Stimulated activated CD4-positive, alpha-beta T cell treated with anti-CD3 and anti-CD28 coated beads, Interleukin-12 subunit alpha, Interleukin-12 subunit beta, amount 100 ng/mL, for 48 hours (primary cell): ENCODE data around the gene NSD2.
"Not testable (repeated sequence)": the region's sequence is repeated elsewhere in the genome, so short reads cannot be mapped to it uniquely, and the experiment has no call there.

ENCODE experiments used
- DNase-seq, 3 donors: peaks; one replicate each; pipeline ENCODE4 v3.0.0-alpha.2; 2020; ENCODE audit warnings: low read depth in 2 of 3, low spot score in 1 of 3

The NSD2 gene

DNA sequence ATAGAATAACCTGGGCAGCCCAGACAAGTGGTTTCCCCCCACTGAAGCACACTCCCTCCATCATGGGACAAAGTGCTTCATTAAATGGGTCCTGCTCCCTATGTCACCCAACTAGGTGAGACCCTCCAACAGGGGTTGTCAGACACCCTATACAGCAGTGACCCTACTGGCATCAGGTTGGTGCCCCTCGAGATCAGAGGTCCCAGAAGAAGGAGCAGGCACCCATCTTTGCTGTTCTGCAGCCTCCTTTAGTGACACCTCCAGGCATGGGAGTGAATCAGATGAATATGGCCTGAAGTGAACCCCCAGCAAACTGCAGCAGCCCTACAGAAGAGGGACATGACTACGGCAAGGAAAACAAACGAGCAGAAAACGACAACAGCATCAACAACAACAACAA lies 126.5 kb downstream of the NSD2 start:
- DNase-seq, result no peak

DNA sequence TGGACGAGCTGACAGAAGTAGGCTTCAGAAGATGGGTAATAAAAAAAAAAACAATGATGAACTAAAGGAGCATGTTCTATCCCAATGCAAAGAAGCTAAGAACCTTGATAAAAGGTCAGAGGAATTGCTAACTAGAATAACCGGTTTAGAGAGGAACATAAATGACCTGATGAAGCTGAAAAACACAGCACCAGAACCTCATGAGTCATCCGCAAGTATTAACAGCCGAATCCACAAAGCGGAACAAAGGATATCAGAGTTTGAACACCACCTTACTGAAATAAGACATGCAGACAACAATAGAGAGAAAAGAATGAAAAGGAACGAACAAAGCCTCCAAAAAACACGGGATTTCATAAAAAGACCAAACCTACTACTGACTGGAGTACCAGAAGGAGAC lies 127.1 kb downstream of the NSD2 start:
- no peak for DNase-seq

DNA sequence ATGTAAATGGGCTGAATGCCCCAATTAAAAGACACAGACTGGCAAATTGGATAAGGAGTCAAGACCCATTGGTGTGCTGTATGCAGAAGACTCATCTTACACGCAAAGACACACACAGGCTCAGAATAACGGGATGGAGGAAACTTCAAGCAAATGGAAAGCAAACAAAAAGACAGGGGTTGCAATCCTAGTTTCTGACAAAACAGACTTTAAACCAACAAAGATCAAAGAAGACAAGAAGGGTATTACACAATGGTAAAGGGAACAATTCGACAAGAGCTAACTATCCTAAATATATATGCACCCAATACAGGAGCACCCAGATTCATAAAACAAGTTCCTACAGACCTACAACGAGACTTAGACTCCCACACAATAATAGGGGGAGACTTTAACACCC lies 128.1 kb downstream of the NSD2 start:
- DNase-seq, result not testable (repeated sequence)

DNA sequence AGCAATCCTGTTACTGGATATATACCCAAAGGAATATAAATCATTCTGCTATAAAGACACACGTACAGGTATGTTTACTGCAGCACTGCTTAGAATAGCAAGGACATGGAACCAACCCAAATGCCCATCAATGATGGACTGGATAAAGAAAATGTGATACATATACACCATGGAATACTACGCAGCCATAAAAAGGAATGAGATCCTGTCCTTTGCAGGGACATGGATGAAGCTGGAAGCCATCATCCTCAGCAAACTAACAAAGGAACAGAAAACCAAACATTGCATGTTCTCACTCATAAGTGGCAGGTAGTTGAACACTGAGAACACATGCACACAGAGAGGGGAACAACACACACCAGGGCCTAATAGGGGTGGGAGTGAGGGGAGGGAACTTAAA lies 132.2 kb downstream of the NSD2 start:
- DNase-seq, result not testable (repeated sequence)

DNA sequence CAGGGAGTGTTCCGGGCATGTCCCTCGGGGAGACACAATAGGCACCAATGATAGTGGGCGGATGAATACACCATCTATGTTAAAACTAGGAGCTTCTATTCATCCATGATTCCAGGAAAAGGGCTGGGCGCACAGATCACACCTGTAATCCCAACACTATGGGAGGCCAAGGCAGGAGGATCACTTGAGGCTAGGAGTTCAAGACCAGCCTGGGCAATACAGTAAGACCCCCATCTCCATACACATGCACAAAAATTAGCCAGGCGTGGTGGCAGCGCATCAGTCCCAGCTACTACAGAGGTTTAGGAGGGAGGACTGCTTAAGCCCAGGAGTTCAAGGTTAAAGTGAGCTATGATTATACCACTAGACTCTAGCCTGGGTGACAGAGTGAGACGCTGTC lies 135.2 kb downstream of the NSD2 start:
- DNase-seq, result no peak

DNA sequence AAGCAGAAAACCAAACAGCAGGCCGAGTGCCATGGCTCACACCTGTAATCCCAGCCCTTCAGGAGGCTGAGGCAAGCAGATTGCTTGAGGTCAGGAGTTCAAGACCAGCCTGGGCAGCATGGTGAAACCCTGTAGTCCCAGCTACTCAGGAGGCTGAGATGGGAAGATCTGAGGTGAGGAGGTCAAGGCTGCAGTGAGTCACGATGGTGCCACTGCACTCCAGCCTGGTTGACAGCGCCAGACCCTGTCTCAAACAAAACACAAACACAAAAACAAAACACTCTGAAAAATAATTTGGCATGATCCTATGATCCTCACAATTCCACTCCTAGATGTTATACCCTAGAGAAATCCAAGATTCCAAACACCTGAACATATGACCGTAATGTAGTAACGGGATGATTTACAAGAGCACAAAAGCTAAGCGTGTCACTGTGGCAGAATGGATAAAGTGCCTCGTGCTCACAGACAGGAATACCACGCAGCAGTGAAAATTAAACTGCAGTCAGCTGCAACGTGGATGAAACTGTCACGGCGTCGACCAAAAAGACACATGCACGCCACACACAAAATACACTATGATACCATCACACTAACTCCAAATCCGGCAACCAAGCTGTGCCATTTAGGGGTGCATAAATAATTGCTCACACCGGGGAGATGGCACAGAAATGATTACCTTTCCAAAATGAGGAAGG lies 135.9 kb downstream of the NSD2 start:
- DNase-seq, result no peak

DNA sequence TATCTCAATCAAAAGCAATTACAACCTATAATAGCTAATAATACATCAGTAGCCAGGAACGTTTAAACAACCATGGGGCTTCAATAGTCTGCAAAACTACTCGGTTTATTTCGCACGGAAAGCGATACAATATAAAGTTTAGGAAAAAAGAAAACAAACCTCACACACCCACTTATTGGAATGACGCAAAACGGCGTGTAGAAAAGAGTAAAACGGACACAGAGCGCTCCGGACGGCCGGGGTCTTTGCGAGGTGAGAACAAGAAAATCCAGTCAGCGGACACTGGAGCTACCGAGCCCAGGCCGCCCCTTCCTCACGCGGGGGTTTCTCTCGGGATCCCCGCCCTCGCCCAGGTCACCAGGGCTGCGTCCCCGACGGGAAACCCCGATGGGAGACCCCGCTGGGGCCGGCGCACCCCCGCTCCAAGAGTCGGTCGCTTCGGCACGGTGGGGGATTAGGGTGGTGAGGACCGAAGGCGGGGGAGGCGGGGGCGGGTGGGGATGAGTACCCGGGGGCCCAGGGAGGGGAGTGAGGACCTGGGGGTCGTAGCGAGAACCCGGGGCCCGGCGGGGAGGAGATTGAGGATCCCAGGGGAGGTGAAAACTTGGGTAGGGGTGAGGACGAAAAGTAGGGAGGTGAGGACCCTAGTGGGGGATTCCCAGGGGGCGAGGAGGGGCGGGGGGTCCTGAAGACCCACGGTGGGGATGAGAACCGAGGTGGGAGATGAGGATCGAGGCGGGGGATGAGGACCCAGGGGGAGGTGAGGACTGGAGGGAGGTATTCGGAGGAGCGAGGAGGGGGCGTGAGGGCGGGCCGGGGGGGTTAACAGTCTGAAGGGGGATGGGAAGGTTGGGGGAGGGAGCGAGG lies 136.8 kb downstream of the NSD2 start:
- DNase-seq, result no peak

DNA sequence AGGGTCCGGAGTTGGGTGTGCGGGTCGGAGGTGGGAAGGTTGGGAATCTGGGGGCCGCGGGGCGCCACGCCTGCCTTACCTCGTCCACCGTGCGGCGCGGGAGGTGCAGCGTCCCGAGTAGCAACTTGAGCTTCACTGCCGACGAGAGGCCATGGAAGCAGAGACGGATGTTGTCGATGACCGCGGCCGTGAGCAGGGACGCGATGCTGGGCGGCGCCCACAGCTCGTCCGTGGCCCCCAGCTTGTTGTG lies 137.4 kb downstream of the NSD2 start:
- DNase-seq, result no peak

DNA sequence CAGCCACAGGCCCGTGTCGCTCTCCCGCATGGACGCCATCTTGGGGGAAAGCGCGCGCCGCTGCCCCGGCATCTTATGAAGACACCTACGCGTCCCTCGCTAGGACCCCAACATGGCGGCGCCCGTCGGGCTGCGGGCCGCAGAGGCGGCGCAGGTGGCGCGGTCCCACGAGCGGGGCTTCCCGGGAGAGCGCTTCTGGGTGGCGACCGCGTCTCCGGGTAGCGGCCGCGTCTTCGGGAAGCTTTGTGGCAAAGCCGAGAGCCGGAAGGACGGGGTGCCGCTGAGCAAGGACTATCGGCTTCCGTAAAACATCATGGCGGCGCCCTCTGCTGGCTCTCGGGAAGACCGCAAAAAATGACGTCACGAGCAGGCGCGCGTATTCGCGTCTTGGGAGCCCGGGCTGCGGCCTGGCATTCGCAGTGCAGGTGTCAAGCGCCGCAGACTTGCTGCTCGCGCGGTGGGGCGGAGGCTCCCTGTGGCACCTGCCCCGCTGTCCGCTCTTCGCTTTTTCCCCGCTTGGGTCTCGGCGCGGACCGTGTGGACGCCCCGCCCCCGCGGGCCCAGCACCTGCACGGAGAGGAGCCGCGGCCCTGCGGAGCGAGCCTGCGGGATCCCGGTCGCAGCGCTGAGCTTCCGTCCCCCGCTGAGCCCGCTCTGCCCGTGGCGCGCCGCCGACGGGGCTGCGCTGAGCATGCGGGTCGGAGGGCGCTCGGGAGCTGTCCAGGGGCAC lies 137.9 kb downstream of the NSD2 start, which contains the start of gene NELFA:
Gene NELFA (minus strand): TSS at position 54 of the 730 bp plus-strand sequence. CDS start 15 bp downstream, at position 39.
- DNase-seq, result peak; percentile 90 to 92 (median 90)

DNA sequence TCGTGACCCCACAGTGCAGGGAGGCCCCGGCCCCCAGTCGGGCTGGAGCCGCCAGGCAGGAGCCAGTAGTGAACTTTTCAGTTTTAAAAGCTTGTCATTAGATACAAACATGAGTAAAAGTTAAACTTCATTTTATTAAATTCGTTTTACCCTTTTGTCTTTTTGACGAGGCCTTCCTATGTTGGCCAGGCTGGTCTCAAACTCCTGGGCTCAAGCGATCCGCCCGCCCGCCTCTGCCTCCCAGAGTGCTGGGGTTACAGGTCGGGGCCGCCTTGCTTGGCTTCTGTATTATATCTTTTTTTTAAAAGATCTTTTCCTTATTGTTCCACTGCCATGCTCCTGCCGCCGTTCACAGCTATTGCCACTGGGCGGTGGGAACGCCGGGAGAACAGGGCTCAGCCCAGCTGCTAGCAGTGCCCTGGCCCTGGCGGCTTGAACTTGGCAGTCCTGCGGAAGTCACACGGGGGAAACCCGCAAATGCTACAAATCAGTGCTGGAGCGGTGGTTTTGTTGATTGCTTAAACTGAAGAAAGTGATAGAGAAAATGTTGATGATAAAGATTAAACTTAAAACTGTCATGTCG lies 138.5 kb downstream of the NSD2 start:
- DNase-seq, result peak; percentile 15 to 40 (median 37)

DNA sequence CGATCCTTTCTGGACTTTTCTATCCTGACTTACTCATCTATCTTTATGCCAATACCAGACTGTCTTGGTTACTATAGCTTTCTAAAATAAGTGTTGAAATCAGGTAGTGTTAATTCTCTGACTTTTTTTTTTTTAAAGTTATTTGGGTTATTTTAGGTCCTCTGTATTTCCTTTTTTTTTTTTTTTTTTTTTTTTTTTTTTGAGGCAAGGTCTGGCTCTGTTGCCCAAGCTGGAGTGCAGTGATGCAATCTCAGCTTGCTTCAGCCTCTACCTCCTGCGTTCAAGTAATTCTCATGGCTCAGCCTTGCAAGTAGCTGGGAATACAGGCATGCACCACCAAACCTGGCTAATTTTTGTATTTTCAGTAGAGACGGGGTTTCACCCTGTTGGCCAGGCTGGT lies 140.4 kb downstream of the NSD2 start:
- DNase-seq, result no peak

DNA sequence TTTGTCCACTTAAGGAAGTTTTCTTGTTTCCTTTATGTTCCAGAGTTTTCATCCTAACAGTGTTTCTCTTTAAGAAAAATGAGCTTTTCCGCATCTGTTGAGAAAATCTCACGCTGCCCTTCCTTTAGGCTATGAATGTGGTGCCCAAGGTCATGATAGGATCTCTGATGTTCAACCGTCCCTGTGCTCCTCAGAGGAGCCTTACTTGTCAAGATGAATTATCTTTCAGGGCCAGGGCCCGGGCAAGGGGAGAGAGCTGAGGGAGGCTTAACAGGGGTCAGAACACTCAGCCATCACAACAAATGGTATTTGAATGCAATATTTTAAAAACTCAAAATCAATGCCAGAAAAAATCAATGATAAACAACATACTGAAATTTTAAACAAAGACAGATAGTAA lies 143.8 kb downstream of the NSD2 start:
- DNase-seq, result no peak

DNA sequence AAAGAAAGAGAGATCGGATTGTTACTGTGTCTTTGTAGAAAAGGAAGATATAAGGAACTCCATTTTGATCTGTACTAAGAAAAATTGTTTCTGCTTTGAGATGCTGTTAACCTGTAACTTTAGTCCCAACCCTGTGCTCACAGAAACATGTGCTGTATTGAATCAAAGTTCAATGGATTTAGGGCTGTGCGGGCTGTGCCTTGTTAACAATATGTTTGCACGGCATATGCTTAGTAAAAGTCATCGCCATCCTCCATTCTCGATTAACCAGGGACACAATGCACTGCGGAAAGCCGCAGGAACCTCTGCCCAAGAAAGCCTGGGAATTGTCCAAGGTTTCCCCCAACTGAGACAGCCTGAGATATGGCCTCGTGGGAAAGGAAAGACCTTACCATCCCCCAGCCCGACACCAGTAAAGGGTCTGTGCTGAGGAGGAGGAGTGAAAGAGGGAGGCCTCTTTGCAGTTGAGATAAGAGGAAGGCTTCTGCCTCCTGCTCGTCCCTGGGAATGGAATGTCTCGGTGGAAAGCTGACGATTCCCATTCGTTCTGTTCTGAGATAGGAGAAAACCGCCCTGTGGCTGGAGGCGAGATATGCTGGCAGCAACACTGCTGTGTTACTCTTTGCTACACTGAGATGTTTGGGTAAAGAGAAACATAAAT lies 150.3 kb downstream of the NSD2 start:
- not testable (repeated sequence) for DNase-seq

DNA sequence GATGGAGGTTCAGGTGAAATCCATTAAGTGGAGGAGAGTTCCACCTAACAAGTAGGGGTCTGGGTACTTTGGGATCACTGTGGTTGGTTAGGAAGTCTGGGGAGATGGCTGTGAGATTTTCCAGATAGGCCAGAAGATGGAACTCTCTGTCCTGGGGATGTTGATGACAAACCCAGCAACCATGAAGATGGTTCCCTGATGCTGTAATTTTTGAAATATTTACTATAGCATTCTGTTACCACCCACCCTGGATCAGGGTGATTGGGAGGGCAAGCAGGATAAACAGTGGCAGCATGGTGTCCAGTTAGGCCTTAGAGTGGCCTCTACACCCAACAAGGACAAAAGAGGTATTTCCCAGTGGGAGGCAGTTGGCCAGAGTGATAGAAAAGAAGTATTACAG lies 153.5 kb downstream of the NSD2 start:
- no peak for DNase-seq

DNA sequence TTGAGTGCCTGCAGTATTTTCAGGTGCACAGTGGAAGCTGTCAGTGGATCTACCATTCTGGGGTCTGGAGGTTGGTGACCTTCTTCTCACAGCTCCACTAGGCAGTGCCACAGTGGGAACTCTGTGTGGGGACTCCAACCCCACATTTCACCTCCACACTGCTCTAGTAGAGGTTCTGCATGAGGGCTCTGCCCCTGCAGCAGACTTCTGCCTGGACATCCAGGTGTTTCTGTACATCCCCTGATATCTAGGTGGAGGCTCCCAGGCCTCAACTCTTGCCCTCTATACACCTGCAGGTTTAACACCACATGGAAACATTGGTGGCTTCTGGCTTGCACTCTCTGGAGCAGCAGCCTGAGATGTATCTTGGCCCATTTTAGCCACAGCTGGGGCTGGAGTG lies 154.6 kb downstream of the NSD2 start:
- no peak for DNase-seq

DNA sequence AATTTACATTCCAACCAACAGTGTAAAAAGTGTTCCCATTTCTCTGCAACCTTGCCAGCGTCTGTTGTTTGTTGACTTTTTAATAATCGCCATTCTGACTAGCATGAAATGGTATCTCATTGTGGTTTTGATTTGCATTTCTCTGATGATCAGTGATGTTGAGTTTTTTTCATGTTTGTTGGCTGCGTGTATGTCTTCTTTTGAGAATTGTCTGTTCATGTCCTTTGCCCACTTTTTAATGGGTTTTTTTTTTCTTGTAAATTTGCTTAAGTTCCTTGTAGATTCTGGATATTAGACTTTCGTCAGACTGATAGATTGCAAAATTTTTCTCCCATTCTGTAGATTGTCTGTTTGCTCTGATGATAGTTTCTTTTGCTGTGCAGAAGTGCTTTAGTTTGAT lies 155.9 kb downstream of the NSD2 start:
- not testable (repeated sequence) for DNase-seq

DNA sequence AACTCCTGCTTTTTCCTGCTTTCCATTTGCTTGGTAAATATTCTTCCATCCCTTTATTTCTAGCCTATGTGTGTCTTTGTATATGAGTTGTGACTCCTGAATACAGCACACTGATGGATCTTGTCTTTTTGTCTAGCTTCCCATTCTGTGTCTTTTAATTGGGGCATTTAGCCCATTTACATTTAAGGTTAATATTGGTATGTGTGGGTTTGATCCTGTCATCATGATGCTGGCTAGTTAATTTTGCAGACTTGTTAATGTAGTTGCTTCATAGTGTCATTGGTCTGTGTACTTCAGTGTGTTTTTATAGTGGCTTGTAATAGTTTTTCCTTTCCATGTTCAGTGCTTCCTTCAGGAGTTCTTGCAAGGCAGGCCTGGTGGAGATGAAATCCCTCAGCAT lies 160.0 kb downstream of the NSD2 start:
- DNase-seq, result not testable (repeated sequence)
